T47D (cell line): ENCODE measurements around the gene PLAC1.
A peak's percentile ranks its signal among the peaks of the same experiment; 100 is the strongest.

Experiments
- DNase-seq, 2 experiments: peaks; one replicate each; pipeline versions ENCODE4 v3.0.0 to v3.0.0-alpha.2; 2011 to 2012; ENCODE audit warnings: low read depth in 1 of 2, low spot score in 1 of 2
- JUND ChIP-seq: IDR thresholded peaks from 2 replicates; pipeline ENCODE4 v1.6.1; 2012; ENCODE audit warnings: low read depth
- in situ Hi-C: cut with HindIII; loops from 2 replicates; pipeline ENCODE4 v1.10.0; 2016; ENCODE audit warnings: low sequenced_read_pairs, low pct_unique_long_range_greater_than_20kb

PLAC1 gene

GRCh38 chrX:134683351-134684005, 25.2 kb upstream of the PLAC1 start:
- in situ Hi-C loops, result no loop called here
- TF ChIP-seq JUND, result no peak
- no peak for DNase-seq

GRCh38 chrX:134682081-134682480, 23.8 kb upstream of the PLAC1 start:
- in situ Hi-C loops, result no loop called here
- TF ChIP-seq JUND, result no peak
- no peak for DNase-seq

GRCh38 chrX:134679644-134680043, 21.4 kb upstream of the PLAC1 start:
- no peak for DNase-seq
- no peak for TF ChIP-seq JUND
- in situ Hi-C loops, result no loop called here

- no peak for DNase-seq
- TF ChIP-seq JUND, result no peak
- in situ Hi-C loops, result no loop called here
Observed at GRCh38 chrX:134679221-134679620, 20.9 kb upstream of the PLAC1 start.

GRCh38 chrX:134677332-134677731, 19.1 kb upstream of the PLAC1 start:
- no peak for DNase-seq
- in situ Hi-C loops, result no loop called here
- TF ChIP-seq JUND, result no peak

- no peak for DNase-seq
- in situ Hi-C loops, result no loop called here
Observed at GRCh38 chrX:134676436-134676835, 18.2 kb upstream of the PLAC1 start.

GRCh38 chrX:134673123-134673522, 14.9 kb upstream of the PLAC1 start:
- DNase-seq, result no peak
- in situ Hi-C loops, result no loop called here
- no peak for TF ChIP-seq JUND

More at GRCh38 chrX:134676436-134676835, 18.2 kb upstream of the PLAC1 start:
- no peak for TF ChIP-seq JUND

GRCh38 chrX:134672101-134672500, 13.8 kb upstream of the PLAC1 start:
- no peak for DNase-seq
- in situ Hi-C loops, result no loop called here
- no peak for TF ChIP-seq JUND

GRCh38 chrX:134671294-134671693, 13.0 kb upstream of the PLAC1 start:
- in situ Hi-C loops, result no loop called here
- no peak for DNase-seq
- no peak for TF ChIP-seq JUND

GRCh38 chrX:134670134-134670924, 12.1 kb upstream of the PLAC1 start:
- in situ Hi-C loops, result no loop called here
- DNase-seq, result peak; percentile 21 to 90
- TF ChIP-seq JUND, result peak; percentile 64

- DNase-seq, result peak in 1 of 2 experiments; percentile 35
- in situ Hi-C loops, result no loop called here
- TF ChIP-seq JUND, result no peak
Observed at GRCh38 chrX:134669378-134670098, 11.3 kb upstream of the PLAC1 start.

GRCh38 chrX:134664202-134664601, 5.9 kb upstream of the PLAC1 start:
- DNase-seq, result no peak
- no peak for TF ChIP-seq JUND
- in situ Hi-C loops, result no loop called here

- in situ Hi-C loops, result no loop called here
- no peak for TF ChIP-seq JUND
- no peak for DNase-seq
Observed at GRCh38 chrX:134661295-134661694, 3.0 kb upstream of the PLAC1 start.
